Endodermal cell (in vitro differentiated cells): ENCODE data around the gene CTAGE6. TPM values are rescaled to one million over a fixed set of nuclear protein-coding genes. Genes with fewer than 3 reads are reported as not detected.
"Not testable (repeated sequence)": the region's sequence is repeated elsewhere in the genome, so short reads cannot be mapped to it uniquely, and the experiment has no call there.

Experiments used
- DNase-seq: peaks from one replicate; pipeline ENCODE4 v3.0.0-alpha.2; 2017
- H3K27ac ChIP-seq: 2 replicates; pipeline ENCODE4 v1.5.1; 2013; ENCODE audit warnings: mild to moderate bottlenecking, low read depth, low read length, moderate library complexity
- H3K27me3 ChIP-seq: 2 replicates; pipeline ENCODE4 v1.6.1; 2013; ENCODE audit warnings: mild to moderate bottlenecking, low read length, moderate library complexity; ENCODE audit not compliant: insufficient read depth, control insufficient read depth, poor library complexity, severe bottlenecking
- H3K36me3 ChIP-seq: 2 replicates; pipeline ENCODE4 v1.7.0; 2013; ENCODE audit warnings: mild to moderate bottlenecking, low read length, moderate library complexity; ENCODE audit not compliant: control insufficient read depth, insufficient read depth
- H3K4me1 ChIP-seq: one replicate; pipeline ENCODE4 v1.7.0; 2013; ENCODE audit warnings: low read length; ENCODE audit not compliant: control insufficient read depth, insufficient read depth
- H3K4me3 ChIP-seq: 2 replicates; pipeline ENCODE4 v1.5.1; 2013; ENCODE audit warnings: mild to moderate bottlenecking, low read length, moderate library complexity
- H3K9ac ChIP-seq: 2 replicates; pipeline ENCODE4 v1.6.1; 2013; ENCODE audit warnings: mild to moderate bottlenecking, low read length, moderate library complexity; ENCODE audit not compliant: poor library complexity, severe bottlenecking; ENCODE audit errors: extremely low read depth
- H3K9me3 ChIP-seq: 2 replicates; pipeline ENCODE4 v1.6.1; 2013; ENCODE audit warnings: mild to moderate bottlenecking, low read length, moderate library complexity; ENCODE audit not compliant: control insufficient read depth
- H3K27ac Mint-ChIP-seq: 2 replicates; pipeline ENCODE4 v1.8.0; 2020; ENCODE audit warnings: mixed read lengths
- H3K27me3 Mint-ChIP-seq: 2 replicates; pipeline ENCODE4 v1.8.0; 2021; ENCODE audit warnings: mild to moderate bottlenecking, mixed read lengths; ENCODE audit not compliant: insufficient read depth
- H3K36me3 Mint-ChIP-seq: 2 replicates; pipeline ENCODE4 v1.8.0; 2020; ENCODE audit warnings: low read depth, mixed read lengths
- H3K4me1 Mint-ChIP-seq: 2 replicates; pipeline ENCODE4 v1.8.0; 2020; ENCODE audit warnings: mixed read lengths
- H3K4me3 Mint-ChIP-seq: 2 replicates; pipeline ENCODE4 v1.8.0; 2020; ENCODE audit warnings: mild to moderate bottlenecking, moderate library complexity, mixed read lengths
- H3K9me3 Mint-ChIP-seq: 2 replicates; pipeline ENCODE4 v1.8.0; 2020; ENCODE audit warnings: mild to moderate bottlenecking, mixed read lengths
- WGBS, 2 experiments: methylation state at CpG; one replicate each; pipeline versions ENCODE4 v1.1.5 to v1.1.7; 2013; ENCODE audit warnings: missing lambda C conversion rate in 2 of 2, mixed read lengths in 1 of 2; ENCODE audit not compliant: insufficient coverage in 1 of 2, insufficient read length in 1 of 2; 5-methylcytosine and 5-hydroxymethylcytosine counted together
- total RNA-seq, 2 donors: library from RNA; stranded (reverse); fragmentation: NEBNext Ultra II Directional in 1 of 2; extraction: Animal tissue kit (Norgen Biotek cat#: 25700) in 1 of 2; gene quantifications; 2 replicates in 1 of 2; 3 replicates in 1 of 2; pipeline ENCODE4 v1.2.1, GENCODE V29; 2021
- TF ChIP-seq, protein P1 (sequence below): fragments of 200-600 bp; sonication (generic); conservative IDR thresholded peaks from 2 replicates; pipeline ENCODE4 v1.5.0; 2021; ENCODE audit warnings: antibody characterized with exemption, mild to moderate bottlenecking

The CTAGE6 gene
- total RNA-seq, 2 donors from 2014 or later = not detected

DNA sequence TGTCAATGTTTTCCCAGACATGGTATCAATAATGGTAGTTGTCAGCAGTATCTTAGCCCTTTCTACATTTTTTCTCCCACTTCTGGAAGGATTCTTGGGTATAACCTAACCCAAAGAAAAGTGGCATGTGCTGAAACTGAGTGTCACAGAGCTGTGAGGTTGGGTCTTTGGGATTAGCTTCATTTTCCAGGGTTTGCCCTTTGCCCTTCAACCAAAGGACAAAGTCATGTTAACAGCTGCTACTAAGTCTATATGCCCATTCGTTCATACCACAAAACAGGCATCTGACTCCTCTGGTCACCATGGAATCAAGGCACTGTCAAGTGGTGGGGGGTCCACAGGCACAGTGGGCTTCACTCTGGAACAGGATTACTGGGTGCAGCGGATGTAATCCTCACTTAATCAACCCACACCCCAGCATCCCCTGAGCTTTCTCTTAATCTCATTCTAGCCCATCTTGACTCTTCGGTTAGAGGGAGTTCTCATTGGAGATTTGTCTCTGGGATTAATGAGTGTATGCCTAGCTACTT lies 29.1 kb downstream of the CTAGE6 start:
- Histone ChIP-seq H3K4me3 (no peak overlapping the region), H3K4me1 (no peaks in the 10 kb centered on the region), H3K9ac (no peak overlapping the region), H3K36me3 (no peaks in the 10 kb centered on the region), H3K9me3 (no peaks in the 10 kb centered on the region), H3K27ac (no peak overlapping the region), H3K27me3 (no peaks in the 10 kb centered on the region)
- TF ChIP-seq, protein P1, sequence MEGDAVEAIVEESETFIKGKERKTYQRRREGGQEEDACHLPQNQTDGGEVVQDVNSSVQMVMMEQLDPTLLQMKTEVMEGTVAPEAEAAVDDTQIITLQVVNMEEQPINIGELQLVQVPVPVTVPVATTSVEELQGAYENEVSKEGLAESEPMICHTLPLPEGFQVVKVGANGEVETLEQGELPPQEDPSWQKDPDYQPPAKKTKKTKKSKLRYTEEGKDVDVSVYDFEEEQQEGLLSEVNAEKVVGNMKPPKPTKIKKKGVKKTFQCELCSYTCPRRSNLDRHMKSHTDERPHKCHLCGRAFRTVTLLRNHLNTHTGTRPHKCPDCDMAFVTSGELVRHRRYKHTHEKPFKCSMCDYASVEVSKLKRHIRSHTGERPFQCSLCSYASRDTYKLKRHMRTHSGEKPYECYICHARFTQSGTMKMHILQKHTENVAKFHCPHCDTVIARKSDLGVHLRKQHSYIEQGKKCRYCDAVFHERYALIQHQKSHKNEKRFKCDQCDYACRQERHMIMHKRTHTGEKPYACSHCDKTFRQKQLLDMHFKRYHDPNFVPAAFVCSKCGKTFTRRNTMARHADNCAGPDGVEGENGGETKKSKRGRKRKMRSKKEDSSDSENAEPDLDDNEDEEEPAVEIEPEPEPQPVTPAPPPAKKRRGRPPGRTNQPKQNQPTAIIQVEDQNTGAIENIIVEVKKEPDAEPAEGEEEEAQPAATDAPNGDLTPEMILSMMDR = no peak
- WGBS, 2 experiments = 87 to 100% methylated on average over 1 to 3 of the region's 3 CpGs
- Mint-ChIP-seq H3K9me3 (no peaks in the 10 kb centered on the region), H3K27me3 (peaks cover 5% of the 10 kb centered on the region), H3K27ac (no peak overlapping the region), H3K4me1 (no peaks in the 10 kb centered on the region), H3K36me3 (no peaks in the 10 kb centered on the region), H3K4me3 (no peak overlapping the region)
- DNase-seq = no peak

- not testable (repeated sequence) for H3K4me1 Mint-ChIP-seq, H3K27me3 Mint-ChIP-seq, H3K9me3 Mint-ChIP-seq, DNase-seq, H3K9me3 ChIP-seq, H3K9ac ChIP-seq, H3K27me3 ChIP-seq, H3K27ac ChIP-seq, H3K27ac Mint-ChIP-seq, H3K36me3 Mint-ChIP-seq, H3K36me3 ChIP-seq, H3K4me1 ChIP-seq, H3K4me3 Mint-ChIP-seq, H3K4me3 ChIP-seq
- WGBS, 2 experiments = no CpG with 5 or more reads among the region's 7 CpGs
Measured at GRCh38 chr7:143727561-143727960, 29.9 kb downstream of the CTAGE6 start.

DNA sequence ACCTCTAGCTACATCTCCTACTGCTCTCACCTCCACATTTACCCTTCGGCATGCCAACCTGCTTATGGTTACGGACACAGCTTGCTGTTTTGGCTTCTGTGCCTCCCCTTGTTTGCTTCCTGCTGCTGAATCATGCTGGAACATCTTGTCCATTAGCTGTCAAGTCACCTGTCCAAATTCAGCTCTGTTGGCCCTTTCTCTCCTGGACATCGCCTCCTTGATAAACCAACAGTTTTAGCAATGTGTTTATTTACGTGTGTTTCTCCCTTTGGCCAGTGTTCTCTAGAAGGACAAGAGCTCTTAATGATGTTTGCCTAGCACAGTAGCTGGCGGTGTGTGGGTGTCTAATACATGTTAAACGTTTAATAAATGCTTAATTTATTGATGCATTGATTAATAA lies 31.4 kb downstream of the CTAGE6 start:
- not testable (repeated sequence) for H3K9me3 ChIP-seq, H3K9ac ChIP-seq, H3K4me3 ChIP-seq, H3K27ac Mint-ChIP-seq, DNase-seq, H3K4me1 ChIP-seq, H3K4me3 Mint-ChIP-seq, H3K27me3 ChIP-seq, H3K4me1 Mint-ChIP-seq, H3K27ac ChIP-seq, H3K27me3 Mint-ChIP-seq, H3K9me3 Mint-ChIP-seq, H3K36me3 ChIP-seq, H3K36me3 Mint-ChIP-seq
- no CpG with 5 or more reads among the region's 6 CpGs for WGBS, 2 experiments

- H3K4me3 Mint-ChIP-seq, DNase-seq, H3K27me3 ChIP-seq, H3K9ac ChIP-seq, H3K36me3 Mint-ChIP-seq, H3K27ac Mint-ChIP-seq, H3K27me3 Mint-ChIP-seq, H3K9me3 Mint-ChIP-seq, H3K4me1 Mint-ChIP-seq, H3K36me3 ChIP-seq, H3K9me3 ChIP-seq, H3K4me1 ChIP-seq, H3K4me3 ChIP-seq, H3K27ac ChIP-seq: not testable (repeated sequence)
- WGBS, 2 experiments = no CpG with 5 or more reads among the region's 6 CpGs
Measured at GRCh38 chr7:143720335-143720734, 37.2 kb downstream of the CTAGE6 start.

DNA sequence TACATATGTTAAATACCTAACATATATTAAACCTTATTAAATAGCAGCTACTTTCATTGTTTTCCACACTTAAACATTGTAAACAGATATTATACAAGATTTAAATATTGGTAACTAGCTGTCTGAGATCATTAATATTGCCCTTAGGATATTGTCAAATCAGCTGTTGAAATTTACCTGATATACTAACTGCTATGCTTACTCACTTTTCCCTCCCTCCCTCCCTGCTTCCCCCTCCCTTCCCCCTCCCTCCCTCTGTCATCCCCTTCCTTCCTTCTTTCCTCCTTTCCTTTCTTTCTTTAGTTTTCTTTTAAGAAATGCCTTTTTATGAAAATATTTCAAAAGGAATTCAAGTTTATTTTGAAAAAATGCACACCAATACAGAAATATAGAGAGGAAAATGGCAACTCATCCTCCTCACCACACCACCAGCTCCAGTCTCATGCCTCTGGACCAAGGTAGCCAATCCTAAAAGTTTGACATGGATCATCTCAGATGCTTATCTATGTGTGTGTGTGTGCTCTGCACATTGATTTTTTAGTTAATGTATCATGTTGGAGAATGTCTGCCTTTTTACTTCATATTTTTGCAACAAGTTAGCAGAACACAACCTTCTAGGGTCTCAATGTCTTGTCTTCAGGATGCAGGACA lies 41.8 kb downstream of the CTAGE6 start:
- H3K27me3 ChIP-seq, DNase-seq, H3K4me3 Mint-ChIP-seq, H3K36me3 ChIP-seq, H3K4me1 Mint-ChIP-seq, H3K27ac Mint-ChIP-seq, H3K4me1 ChIP-seq, H3K4me3 ChIP-seq, H3K27me3 Mint-ChIP-seq, H3K9me3 ChIP-seq, H3K9ac ChIP-seq, H3K27ac ChIP-seq, H3K9me3 Mint-ChIP-seq, H3K36me3 Mint-ChIP-seq: not testable (repeated sequence)

- not testable (repeated sequence) for H3K4me1 Mint-ChIP-seq, H3K27me3 Mint-ChIP-seq, H3K9ac ChIP-seq, H3K4me3 ChIP-seq, H3K36me3 Mint-ChIP-seq, DNase-seq, H3K9me3 Mint-ChIP-seq, H3K27me3 ChIP-seq, H3K4me1 ChIP-seq, H3K36me3 ChIP-seq, H3K27ac Mint-ChIP-seq, H3K9me3 ChIP-seq, H3K4me3 Mint-ChIP-seq, H3K27ac ChIP-seq
- no CpG with 5 or more reads among the region's 11 CpGs for WGBS, 2 experiments
Measured at GRCh38 chr7:143714581-143715454, 42.7 kb downstream of the CTAGE6 start.
